ENCODE data around the gene CTAG2.

The CTAG2 gene

DNA sequence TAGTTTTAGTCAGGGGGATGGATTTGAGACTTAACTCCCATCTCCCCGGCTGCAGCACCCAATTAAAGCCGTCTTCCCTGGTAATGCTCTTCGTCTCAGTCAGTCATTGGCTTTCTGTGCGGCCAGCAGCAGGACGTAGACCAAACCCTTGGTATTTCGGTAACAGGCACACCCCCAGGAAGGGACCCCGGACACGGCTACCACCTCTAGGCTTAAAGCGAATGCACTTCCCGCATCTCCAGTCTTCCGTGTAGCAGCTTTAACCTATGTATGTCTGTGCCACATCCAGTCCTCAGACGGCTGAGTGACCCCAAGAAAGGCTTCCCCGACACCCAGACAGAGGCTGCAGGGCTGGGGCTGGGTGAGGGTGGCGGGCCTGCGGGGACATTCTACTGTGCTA is 1.5 kb upstream of the CTAG2 start:
- TF ChIP-seq CTCF (conservative IDR thresholded peaks at IDR 0.05; ENCODE audit: control insufficient read depth, insufficient read depth, low read depth, low read length), result no peak
- no peak for DNase-seq (ENCODE audit: low read depth)
- H3K4me3 ChIP-seq (ENCODE audit: control insufficient read depth, low read depth, low read length), result no peak overlapping the region

DNA sequence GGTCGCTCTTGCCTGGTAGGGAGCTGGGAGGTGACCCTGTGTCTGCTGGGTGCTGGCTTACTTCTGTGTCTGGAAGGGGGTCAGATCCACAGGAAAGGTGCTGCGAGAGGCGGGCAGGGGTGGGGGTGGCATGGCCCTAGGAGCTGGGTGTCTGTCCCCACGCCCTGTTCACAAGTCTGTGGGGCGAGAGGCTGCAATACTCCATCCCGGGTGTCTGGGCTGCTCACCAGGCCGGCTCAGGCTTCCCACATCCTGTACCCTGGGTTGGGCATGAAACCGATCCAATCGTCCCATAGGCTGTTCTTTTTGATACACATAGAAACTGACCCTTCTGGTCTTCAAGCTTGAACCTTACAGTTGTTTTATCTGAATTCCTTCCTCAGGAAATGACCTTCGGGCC is 993 bp upstream of the CTAG2 start:
- no peak for DNase-seq (ENCODE audit: low read depth)
- no peak overlapping the region for H3K4me3 ChIP-seq (ENCODE audit: control insufficient read depth, low read depth, low read length)
- no peak for TF ChIP-seq CTCF (conservative IDR thresholded peaks at IDR 0.05; ENCODE audit: control insufficient read depth, insufficient read depth, low read depth, low read length)

GRCh38 chrX:154653048-154653401 is 354 bp downstream of the CTAG2 start:
- no peak for DNase-seq (ENCODE audit: low read depth)
- no peak for TF ChIP-seq CTCF (conservative IDR thresholded peaks at IDR 0.05; ENCODE audit: control insufficient read depth, insufficient read depth, low read depth, low read length)
- H3K4me3 ChIP-seq (ENCODE audit: control insufficient read depth, low read depth, low read length), result no peak overlapping the region

DNA sequence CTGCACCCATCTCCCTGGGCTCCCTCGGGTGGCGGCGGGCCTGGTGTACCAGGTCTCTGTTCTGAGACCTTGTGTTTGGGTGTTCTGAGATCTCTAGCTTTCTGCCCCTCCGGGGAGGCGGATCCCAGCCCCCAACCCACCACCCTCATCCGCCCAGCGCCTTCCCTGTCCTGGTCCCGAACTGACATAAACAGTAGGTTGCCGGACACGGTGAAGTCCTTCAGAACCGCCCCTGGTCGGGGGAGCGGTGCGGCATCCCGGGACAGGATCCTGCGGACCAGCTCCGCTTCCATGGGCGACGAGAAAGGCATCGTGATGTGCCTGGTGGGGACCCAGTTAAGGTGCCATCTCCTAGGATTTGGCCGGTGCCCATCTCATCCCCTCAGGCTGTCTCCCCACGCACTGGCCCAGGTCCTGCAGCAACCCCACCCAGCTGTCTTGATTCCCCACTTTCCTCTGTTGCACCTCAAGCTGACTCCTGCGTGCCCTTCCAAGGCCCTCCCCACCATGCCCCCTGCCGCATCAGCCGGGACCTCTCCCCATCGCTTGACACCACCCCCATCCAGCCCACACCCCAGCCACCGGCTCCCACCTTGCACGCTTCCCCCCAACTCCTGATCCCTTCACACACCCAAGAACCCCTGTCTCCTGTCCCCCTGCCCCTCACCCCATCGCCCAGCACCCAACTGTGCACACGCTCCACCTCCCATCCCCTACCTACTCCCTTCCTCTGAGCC is 900 bp downstream of the CTAG2 start:
- TF ChIP-seq CTCF (conservative IDR thresholded peaks at IDR 0.05; ENCODE audit: control insufficient read depth, insufficient read depth, low read depth, low read length), result no peak
- no peak overlapping the region for H3K4me3 ChIP-seq (ENCODE audit: control insufficient read depth, low read depth, low read length)
- no peak for DNase-seq (ENCODE audit: low read depth)

GRCh38 chrX:154650221-154650510 is 3.2 kb downstream of the CTAG2 start:
- no peak for TF ChIP-seq CTCF (conservative IDR thresholded peaks at IDR 0.05; ENCODE audit: control insufficient read depth, insufficient read depth, low read depth, low read length)
- H3K4me3 ChIP-seq (ENCODE audit: control insufficient read depth, low read depth, low read length), result no peak overlapping the region
- DNase-seq (ENCODE audit: low read depth), result no peak

DNA sequence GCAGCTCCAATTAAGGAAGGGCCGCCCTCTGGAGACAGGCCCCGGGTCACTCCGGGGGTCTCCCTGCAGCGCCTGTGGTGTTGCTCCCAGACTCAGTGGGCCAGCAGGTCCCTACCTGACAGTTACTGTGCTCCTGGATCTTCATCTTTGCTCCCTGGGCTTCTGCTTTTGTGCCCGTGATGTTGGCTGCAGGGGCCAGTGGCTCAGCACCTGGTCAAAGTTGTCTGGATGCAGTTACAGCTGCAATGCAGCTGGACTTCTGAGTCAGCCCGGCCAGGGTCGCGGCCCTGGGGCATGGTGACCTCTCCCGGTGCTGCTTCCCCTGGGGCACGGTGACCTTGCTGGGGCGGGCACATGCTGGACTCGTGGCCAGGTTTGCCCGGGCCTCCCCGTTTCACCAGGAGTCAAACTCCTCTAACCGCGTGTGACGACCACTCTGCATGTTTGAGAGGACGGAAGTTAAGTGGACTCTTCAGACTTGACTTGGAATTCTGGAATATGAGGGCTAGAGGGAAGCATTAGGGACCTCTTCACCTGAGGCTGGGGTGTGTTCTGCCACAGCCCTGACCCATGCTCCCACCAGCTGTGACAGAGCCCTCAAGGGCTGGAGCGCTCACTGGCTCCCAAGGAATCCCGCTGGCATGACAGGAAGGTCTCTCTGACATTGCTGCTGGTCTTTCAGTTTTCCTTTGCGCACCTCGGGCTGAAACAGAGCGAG is 3.7 kb downstream of the CTAG2 start:
- H3K4me3 ChIP-seq (ENCODE audit: control insufficient read depth, low read depth, low read length), result no peak overlapping the region
- no peak for TF ChIP-seq CTCF (conservative IDR thresholded peaks at IDR 0.05; ENCODE audit: control insufficient read depth, insufficient read depth, low read depth, low read length)
- no peak for DNase-seq (ENCODE audit: low read depth)

Data from fibroblast of mammary gland (primary cell).